SKM-1 treated with dmso at 0.1 percent for 144 hours (cell line): Measurements from ENCODE around the gene MAN1C1.

ENCODE experiments used
- DNase-seq: peaks from one replicate; lab custom pipeline; 2025; ENCODE audit not compliant: unreplicated experiment; lab: John Stamatoyannopoulos, UW

MAN1C1 gene

DNA sequence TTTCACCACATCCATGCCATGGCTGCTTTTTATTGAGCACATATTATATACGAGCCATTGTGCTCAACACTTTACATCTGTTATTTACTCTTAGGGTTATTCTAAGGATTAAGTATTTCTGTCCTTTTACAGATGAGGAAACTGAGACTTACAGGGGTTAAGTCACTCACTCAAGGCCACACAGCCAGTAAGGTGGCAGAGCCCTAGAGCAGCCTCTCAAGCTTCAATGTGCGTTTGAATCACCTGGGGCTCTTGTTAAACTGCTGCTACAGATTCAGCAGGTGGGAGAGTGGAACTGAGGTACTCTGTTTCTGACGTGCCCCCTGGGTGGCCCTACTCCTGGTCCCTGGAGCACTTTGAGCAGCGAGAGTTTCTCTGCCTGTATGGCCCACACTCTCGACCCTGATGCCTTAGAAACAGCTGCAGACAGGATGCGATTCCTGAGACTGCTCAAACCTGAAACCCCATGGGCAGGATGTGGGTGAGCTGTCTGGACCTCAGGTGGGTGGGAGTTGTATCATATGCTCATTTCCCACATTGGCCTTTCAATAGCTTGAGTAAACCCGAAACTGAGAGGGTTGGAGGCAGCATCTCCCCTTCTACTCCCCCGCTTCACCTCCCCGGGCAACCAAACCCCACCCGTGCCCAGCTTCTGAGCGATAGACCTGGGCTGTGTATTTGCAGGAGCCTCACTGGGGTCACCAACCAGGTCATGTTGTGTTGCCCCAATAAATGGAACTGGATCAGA is 59.3 kb downstream of the MAN1C1 start:
- no peak for DNase-seq

DNA sequence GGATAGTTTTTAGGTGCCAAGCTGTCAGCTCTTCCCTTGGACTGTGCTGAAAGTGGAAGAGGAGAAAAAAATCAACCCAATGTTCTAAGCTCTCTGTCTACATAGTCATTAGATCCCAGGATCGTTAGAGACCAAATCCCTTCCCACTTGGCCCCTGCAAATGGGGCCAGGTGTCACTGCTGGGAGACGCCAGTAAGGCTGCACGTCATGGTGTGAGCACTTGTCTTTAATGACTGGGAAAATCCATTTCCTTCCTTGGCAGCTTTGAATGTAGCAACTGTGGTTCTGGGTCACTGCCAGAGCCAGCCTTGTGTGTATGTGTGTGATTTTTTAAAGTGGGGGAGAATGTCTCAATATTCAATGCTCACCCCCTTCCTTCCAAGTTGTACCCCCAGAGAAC is 59.9 kb downstream of the MAN1C1 start:
- DNase-seq: no peak

DNA sequence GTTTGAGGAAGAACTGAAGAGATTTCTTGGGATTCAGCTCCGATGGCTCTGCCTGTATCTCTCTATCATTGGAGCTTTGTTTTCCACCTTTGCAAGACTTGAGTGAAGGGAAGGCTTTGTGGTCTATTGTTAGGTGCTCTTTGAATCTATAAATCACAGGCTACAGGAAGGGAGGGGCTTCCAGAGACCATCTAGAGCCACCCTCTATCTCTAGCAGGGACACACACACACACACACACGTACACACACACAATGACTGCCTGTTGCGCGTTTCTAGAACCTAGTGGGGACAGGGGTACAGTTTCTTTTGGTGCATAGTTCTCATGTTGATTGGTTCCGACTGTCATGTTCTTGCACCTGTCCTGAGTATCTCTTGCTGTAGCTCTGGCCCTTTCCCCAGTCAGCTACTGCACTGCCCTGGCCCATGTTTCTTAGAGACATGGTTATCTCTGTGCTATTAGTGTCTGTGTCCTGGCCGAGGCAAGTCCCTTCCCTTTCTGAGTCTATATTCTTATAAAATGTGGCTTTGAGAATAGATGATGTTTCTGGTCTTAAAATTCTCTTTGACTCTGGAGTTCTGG is 60.7 kb downstream of the MAN1C1 start:
- DNase-seq: no peak

DNA sequence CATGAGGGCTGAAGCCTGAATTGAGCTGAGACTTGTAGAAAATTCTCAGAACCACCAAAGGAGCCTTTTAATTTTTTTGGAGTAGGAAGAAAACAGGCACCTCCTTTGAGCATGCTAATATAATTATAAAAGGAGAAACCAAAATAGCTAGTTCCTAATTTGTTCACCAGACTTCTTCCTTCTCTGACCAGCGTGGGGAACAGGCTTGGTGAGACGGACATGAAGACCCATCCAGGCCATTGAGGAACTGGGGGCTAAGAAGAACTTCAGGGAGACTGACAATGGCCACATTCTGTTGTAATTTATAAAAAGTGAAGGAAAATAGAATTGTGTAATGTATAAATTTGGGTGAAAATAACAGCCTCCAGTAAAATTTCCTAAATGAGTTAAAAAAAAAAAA is 62.6 kb downstream of the MAN1C1 start:
- DNase-seq: peak; percentile 34

DNA sequence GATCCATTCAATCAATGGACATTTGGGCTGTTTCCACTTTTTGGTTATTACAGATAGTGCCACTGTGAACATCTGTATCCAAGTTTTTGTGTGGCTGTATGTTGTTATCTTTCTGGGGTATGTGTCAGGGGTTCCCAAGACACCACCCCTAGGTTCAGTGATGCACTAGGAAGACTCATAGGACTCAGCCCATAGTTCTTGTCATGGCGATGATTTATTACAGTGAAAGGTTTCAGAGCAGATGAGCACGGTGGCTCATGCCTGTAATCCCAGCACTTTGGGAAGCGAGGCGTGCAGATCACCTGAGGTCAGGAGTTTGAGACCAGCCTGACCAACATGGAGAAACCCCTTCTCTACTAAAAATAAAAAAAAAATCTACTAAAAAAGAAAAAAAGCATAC is 64.1 kb downstream of the MAN1C1 start:
- DNase-seq: no peak

DNA sequence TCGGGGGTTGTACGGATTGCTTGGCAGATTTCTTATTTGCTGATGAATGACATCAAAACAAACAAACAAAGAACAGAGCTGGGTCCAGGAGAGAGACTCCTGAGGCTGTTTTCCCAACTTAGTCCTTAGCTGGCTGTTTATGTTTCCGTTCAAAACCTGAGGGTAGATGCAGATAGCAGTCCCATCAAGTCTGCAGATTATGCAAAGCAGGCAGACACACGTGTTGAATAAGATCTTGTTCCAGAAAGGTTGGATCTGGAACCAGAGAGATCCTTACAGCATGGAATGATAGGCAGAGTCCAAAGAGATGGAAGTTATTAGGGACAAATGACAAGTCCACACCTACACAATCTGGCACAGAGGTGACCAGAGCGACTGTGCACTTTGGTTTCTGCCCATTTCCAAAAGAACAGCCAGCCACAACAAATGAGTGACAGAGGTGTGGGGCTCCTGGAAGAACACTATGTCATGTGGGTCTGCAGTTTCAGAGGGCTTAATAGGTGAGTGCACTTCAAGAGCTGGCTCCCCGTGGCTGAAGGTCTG is 65.5 kb downstream of the MAN1C1 start:
- no peak for DNase-seq

DNA sequence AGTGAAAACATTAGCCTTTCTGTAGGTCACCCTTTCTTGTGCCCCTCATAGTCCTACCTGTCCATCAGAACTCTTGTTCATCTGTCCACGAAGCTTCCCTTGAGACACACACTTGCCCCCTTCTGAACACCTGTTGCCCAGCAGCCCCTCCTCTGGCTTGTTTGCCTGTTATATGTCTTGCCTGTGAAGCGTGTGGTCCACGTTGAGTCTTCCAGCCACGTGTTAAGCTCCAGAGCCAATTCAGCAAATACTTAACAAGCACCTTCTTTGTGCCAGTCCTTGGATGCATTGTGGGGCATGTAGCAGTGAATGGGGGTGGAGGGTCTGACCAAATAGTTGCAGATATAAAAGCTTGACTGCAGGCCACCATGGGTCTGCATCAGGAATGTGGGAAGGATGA is 66.6 kb downstream of the MAN1C1 start:
- DNase-seq: no peak

DNA sequence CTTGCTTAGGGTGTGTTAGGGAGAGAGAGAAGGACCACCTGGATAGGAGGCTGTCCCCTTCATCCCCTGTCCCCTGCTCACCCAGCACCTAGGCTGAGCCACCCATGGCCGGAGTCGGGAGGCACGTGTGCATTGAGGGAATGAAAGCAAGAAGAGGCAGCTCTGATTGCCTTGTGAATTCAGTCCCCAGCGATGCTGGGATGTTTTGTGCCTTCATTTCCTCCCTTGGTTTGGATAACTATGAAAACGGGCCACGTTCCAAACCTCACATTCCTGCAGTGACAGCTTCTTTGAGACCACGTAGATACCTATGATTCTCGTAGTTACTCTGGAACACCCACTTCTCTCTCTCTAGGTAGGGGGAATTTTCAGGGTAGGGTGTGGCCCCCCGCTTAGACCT is 67.1 kb downstream of the MAN1C1 start:
- no peak for DNase-seq

DNA sequence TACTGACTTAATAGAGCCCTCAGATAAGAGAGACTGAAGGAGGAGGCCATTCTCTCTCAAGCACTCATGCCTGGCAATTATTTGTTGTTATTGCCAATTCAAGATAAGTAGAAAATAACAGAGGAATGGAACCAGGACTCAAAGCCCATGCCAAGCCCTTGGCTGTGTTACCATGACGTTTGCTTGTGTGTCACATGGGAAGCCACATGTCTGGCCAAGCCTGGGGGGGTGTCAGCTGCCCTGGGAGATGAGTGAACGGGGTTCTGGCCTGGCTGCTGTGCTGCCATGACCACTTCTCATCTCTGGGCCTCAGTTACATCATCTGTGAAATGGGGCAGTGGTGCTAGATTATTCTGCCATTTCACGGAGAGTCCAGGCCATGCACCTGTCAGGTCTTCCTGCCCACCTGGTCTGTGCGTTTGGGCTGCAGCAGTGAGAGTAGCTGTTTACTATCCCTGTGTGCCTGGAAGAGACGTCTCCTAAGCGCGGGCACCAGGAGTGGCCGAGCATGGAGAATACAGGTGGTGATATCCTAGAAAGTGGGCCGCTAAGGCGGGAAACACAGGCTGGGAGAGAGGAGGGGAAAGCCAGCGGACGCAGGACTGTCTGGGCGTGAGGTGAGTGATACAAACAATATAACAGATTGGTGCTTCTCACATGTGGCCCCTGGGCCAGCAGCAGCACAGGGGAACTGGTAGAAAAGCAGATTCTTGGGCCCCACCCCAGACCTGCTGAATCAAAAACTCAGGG is 67.8 kb downstream of the MAN1C1 start:
- DNase-seq: no peak

DNA sequence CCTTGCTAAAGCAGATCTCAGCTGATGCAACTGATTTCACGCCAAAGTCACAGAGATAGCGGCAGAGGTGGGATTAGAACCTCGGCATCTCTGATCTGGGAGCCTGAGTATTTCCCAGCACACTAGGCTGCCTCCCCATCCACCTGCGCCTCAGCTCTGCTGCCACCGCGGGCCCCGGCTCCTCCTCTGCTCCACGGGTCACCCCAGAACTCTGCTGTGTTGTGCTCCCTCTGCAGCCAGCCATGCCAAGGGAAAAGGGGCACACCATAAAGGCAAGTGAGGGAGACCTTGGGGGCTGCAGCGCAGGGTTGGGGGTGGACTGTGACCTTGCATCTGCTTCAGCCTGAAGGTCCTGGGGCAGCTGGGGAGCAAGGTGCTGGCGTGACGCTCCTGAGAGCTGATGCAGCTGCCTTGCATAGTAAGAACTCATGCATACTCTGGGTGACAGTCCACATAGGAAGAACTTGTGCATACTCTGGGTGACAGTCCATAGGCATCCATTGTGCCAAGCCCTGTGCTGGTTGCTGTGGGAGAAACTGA is 68.7 kb downstream of the MAN1C1 start:
- no peak for DNase-seq

DNA sequence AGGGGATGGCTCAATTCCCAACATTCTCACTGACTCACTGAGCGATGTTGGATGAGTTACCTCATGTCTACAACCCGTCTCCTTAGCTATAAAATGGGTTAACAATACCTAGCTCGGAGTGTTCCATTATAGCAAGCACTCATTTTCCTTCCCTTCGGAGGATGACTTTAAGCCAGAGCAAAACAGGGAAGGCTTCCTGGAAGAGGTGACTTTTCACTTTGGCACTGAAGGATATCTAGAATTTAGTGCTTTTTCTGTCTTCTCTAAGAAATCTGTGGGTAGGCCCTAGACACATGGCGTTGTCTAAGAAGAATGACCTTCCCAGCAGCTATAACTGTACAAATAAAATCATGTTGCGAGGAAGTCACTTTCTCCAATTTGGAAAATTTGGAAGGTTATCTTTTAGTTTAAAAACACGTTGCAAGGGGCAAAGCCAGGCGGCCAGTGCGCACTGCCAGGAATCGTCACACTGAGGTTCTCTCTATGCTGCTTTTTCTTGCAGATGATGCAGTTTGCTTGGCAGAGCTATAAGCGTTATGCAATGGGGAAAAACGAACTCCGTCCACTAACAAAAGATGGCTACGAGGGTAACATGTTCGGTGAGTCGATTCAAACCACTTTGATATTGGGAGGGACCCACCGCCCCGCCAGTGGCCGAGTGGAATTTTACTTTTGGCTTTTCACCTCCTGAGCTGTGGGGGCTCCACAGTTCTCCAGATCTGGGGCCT is 69.5 kb downstream of the MAN1C1 start:
- DNase-seq: no peak

DNA sequence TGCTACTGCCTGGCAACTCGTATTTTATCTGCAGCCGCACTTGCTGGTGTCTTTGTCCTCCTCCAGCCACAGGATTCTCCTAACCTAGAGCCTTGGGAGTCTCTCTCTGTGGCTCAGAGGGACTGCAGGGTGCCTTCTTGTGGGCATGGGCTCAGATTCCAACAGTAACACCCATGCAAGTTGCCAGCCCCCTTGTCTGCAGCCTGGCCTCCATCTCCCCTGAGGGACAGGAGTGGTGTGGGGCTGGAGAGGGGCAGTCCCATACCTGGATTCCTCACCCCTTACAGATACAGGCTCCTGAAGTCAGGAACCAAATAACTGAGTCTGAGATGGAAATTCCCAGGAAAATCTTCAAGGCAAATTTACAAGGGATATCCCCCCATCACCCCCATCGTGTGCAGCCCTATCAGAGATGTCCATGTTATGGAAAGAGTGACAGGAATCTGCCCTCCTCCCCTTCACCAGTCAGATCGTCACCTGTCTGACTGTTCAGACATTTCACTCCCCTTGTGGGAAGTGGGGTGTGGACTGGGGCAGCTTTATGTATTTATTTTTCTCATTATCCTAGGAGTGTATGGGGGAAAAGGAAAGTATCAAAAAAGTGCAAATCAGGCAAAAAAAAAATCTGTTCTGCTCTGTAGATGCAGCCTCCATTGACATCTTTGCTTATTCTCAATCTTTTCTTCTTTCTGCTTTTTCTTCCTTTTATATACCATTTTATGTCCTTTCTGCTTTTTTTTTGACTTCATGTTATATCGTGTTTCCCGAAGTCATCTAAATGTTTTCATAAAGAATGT is 70.8 kb downstream of the MAN1C1 start:
- no peak for DNase-seq

DNA sequence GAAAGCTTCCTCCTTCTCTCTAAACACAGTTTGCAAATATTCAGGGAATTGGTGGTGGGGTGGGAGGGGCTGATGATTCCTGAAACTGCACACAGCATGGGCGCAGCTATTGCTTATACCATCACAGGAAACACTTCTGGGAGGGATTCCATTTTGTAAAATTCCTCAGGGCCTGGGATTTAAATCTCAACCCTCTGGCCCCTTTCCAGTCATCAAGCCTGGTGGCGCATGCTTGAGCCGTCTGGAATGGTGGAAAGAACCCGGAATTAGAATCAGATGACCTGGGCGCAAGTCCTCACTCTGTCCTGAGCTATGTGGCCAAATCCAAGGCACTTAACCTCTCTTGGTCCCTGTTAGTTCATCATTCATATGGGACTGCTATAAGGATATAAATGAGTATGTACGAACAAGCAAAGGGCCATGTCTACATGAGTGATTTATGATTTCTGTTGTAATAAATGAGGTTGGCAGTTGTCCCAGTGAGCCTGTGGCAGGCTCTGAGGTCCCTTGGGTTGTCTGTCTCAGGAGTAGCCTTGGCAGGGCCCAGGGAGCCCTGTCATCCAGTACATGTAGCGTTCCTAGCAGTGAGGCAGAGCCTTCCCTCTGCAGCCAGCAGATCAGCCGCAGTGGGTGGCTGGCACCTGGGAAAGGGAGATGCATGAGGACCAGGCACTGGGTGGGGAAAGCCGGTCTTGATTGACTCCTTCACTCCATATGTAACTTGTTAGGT is 72.0 kb downstream of the MAN1C1 start:
- DNase-seq: no peak

DNA sequence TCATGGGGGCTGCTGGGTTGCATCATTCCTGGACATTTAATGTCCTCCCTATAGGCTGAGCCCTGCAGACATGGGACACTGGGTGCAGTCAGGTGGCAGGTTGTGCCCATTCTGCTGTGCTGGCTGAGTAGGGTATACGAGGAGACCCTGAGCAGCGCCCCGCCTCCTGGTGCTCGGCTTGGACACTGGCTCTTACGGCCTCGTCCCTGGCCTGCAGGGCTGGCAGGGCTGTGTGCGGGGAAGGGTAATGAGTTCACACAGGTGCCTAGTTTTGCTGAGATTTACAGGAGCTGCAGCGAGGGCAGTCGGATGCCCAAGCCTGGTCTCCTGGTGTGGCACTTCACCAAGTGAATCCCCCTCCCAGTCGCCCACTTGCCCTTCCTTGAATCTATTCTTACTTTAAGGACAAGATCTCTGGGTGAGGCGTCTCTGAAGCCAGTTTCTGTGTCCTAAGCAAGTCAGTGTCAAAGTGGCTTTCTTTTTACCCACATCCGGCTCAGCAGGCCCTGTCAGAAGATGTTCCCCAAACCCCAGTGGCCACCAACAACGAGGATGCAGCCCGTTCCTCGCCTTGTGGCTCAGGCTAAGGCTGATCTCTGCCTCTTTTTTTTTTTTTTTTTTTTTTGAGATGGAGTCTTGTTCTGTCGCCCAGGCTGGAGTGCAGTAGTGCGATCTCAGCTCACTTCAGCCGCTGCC is 73.2 kb downstream of the MAN1C1 start:
- no peak for DNase-seq

DNA sequence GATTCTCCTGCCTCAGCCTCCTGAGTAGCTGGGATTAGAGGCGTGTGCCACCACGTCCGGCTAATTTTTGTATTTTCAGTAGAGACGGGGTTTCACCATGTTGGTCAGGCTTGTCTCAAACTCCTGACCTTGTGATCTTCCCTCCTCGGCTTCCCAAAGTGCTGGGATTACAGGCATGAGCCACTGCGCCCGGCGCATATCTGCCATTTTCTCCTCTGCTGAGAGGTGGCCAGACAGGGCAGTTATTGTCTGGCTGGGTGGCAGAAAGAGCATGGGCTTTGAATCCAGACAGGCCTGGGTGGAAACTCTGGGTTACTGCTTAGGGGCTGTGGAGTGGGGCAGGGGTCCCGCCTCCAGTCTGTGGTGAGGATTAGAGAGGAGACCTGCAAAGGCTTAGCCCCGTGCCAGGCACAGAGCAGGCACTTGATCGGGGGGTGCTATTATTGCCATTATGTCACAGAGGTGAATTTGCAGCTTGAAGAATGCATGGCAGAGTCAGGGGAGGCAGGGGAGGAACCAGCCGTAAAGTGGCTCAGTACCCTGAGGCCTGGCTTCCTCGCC is 73.9 kb downstream of the MAN1C1 start:
- no peak for DNase-seq

DNA sequence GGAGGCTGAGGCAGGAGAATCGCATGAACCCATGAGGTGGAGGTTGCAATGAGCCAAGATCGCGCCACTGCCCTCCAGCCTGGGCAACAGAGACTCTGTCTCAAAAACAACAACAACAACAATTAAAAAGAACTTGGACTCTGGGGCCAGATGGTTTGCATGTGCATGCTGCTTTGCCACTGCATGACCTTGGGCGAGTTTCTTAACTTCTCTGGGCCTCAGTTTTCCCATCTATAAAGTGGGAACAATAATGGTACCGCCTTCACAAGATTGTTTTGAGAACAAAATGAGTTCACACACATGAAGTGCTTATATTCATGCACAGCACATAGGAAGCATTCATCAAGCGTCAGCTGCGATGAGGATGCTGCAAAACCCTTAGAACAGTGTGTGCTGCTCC is 74.6 kb downstream of the MAN1C1 start:
- no peak for DNase-seq

DNA sequence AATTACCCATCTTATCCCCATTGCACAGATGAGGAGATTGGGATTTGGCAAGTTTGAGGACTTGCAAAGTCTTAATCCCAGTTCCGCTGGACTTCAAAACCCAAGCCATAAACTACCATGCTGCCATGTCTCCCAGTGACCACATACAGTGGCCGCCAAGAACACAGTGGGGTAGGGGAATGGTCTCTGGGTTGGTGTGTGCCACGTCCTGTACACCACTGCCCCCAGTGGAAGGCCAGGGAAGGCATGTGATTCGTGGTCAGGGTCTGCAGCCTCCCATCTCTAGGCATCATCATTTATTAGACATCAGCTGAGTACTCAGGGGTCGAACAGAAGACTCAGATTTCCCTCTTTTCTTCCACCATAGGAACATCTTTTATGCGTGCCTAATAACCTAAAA is 76.0 kb downstream of the MAN1C1 start:
- DNase-seq: no peak

DNA sequence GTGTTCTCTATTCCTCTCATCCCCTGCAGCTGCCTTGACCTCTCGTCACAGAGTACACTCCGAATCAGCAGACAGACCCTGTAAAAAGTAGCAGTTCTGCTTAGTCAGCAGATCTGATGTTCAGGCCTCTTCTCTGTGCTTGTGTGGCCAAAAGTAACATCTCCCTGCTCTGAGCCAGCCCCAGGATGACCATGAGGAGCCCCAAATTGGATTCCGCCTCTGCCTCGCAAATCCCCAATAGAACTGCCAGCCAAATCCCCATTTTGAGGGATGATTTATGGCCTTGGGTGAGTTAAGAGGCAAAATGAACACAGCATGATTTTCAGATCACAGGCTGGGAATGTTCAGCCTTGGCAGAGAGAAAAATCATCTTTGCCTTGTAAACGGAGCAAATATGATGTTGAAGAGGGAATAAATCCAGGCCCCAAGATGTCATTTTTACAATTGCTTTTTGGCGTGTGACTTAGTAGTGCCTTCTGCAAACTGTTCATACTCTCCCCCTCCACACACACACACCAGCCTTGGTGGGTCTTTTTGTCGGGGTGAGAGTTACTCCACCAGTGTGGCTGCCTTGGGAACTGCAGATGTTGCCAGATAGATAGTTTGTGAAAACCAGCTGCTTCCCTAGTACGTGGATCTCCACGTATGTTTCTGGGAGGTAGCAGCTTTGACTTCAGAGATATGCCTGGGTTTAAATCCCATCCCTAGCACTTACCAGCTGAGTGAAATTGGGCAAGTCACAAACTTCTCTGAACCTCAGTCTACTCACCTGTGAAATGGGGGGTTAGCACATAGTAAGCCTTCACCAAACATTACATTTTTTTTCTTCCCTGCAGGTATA is 77.8 kb downstream of the MAN1C1 start:
- no peak for DNase-seq
